HG02840 (cell line): Measurements from ENCODE around the gene GNB1.

Experiments
- ATAC-seq: cut with Tn5 transposase; IDR thresholded peaks from one replicate; pipeline ENCODE4 v1.9.1; 2021; ENCODE audit warnings: mild to moderate bottlenecking, moderate library complexity, moderate number of reproducible peaks; ENCODE audit not compliant: unreplicated experiment, low FRiP score

Gene GNB1

GRCh38 chr1:1910651-1911331 lies 19.9 kb upstream of the GNB1 start:
- ATAC-seq = no peak

- ATAC-seq = no peak
Observed at GRCh38 chr1:1910033-1910465, 19.2 kb upstream of the GNB1 start.

- no peak for ATAC-seq
Observed at GRCh38 chr1:1908506-1908791, 17.6 kb upstream of the GNB1 start.

- ATAC-seq = no peak
Observed at GRCh38 chr1:1907098-1907736, 16.3 kb upstream of the GNB1 start.

- no peak for ATAC-seq
Observed at GRCh38 chr1:1906185-1907097, 15.6 kb upstream of the GNB1 start.

- ATAC-seq = no peak
Observed at GRCh38 chr1:1903224-1903623, 12.3 kb upstream of the GNB1 start.

GRCh38 chr1:1901641-1902294 lies 10.9 kb upstream of the GNB1 start:
- no peak for ATAC-seq

GRCh38 chr1:1900883-1901640 lies 10.2 kb upstream of the GNB1 start:
- no peak for ATAC-seq

GRCh38 chr1:1899967-1900327 lies 9.1 kb upstream of the GNB1 start:
- no peak for ATAC-seq

GRCh38 chr1:1899266-1899966 lies 8.5 kb upstream of the GNB1 start:
- ATAC-seq = no peak

- no peak for ATAC-seq
Observed at GRCh38 chr1:1898246-1898933, 7.5 kb upstream of the GNB1 start.

GRCh38 chr1:1895456-1896336 lies 4.8 kb upstream of the GNB1 start:
- no peak for ATAC-seq

- no peak for ATAC-seq
Observed at GRCh38 chr1:1895060-1895418, 4.2 kb upstream of the GNB1 start.

- ATAC-seq = no peak
Observed at GRCh38 chr1:1894354-1895059, 3.6 kb upstream of the GNB1 start.

GRCh38 chr1:1893997-1894353 lies 3.1 kb upstream of the GNB1 start:
- ATAC-seq = no peak

GRCh38 chr1:1893291-1893985 lies 2.6 kb upstream of the GNB1 start:
- no peak for ATAC-seq

GRCh38 chr1:1892763-1893120 lies 1.9 kb upstream of the GNB1 start:
- ATAC-seq = no peak
